H1 (cell line): ENCODE data around the gene FOXN1.

ENCODE experiments used
- GABPA ChIP-seq: IDR thresholded peaks from 2 replicates; pipeline ENCODE4 v1.6.1; 2011; ENCODE audit warnings: mild to moderate bottlenecking, low read length, moderate library complexity, borderline replicate concordance; ENCODE audit not compliant: insufficient read depth
- YY1 ChIP-seq: IDR thresholded peaks from 2 replicates; pipeline ENCODE4 v1.6.1; 2011; ENCODE audit warnings: low read depth, mild to moderate bottlenecking, low read length

- TF ChIP-seq YY1 (no peak), GABPA (no peak)
Observed at GRCh38 chr17:28491286-28491685, 14.9 kb upstream of the FOXN1 start.
